ENCODE results near the gene AHRR.
A peak's percentile ranks its signal among the peaks of the same experiment; 100 is the strongest.
"Not testable (repeated sequence)": the region's sequence is repeated elsewhere in the genome, so short reads cannot be mapped to it uniquely, and the experiment has no call there.

Gene AHRR

DNA sequence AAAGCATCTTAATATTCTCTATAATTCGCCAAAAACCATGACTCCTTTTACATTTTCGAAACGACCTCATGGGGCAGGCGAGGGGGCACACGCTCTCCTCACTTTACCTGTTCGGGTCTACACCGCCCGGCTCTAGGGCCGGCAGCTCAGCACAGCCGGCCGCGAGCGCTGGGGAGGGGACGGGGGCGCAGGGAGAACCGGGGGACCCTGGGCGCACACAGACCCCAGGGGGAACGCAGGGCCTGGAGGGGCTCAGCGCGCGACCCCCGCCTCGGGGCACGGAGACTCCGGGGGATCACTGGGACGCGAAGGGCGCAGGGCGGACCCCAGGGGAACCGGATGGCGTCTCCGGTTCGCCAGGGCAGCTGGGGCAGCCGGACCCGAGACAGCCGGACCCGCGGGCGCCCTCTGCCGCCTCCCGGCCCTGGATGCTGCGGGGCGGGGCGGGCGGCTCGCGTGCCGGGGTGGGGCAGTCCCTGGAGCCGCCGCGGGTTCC, at the start of gene AHRR:
Gene AHRR, plus strand, starts transcription at position 485 of the 496 bp plus-strand sequence. CDS start 22,189 bp downstream, outside the sequence.
- no peak for DNase-seq

DNA sequence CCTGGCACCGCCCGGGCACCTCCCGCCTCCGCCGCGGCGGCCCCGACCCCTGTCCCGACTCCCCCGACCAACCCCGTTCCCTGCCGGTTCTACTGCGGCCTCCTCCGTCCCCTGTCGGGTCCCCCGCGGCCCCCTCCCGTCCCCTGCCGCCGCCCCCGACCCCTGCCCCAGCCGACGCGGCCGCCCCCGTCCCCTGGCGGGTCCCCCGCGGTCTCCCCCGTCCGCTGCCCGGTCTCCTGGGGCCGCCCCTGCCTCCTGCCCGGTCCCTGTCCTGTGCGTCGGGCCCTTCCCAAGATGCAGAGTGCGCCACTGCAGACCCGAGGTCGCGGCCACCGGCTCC, 49.7 kb upstream of the AHRR start:
- DNase-seq, result not testable (repeated sequence)

DNA sequence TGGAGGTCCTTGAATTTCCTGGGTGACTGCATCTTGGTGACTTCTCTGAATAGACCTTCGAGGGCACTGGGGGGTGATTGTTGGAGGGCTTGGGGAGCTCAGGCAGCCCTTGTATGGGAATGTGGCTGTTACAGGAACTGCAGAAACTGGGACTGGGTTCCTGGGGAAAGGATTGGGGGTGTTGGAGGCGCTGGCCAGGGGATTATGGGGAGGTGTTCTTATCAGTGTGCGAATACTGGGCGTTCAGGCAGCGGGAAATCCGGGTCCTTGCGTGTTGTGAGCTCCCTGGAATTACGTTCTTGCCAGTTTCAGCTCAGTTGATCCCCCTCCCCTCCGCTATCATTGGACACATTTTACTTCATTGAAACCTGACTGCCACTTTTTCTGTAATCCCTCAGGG, 48.4 kb upstream of the AHRR start:
- DNase-seq, result not testable (repeated sequence)

DNA sequence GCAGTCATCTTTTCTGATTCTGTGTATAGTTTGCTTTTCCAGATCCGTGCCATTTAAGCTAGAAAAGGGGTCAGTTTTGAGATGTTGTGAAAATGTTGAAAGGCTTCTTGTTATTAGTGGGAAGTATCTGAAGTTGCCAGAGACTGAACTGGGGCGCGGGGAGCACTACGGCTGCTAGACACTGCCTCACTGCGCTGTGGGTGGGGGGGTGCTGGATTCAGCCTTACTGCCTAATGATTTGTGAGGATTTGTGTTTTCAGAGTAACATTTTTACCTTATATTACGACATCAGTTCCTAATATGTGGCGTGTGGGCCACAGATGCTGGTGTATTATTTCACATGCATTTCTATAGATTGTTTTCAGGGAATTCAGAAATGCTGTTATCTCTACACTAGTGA, 48.0 kb upstream of the AHRR start:
- not testable (repeated sequence) for DNase-seq

DNA sequence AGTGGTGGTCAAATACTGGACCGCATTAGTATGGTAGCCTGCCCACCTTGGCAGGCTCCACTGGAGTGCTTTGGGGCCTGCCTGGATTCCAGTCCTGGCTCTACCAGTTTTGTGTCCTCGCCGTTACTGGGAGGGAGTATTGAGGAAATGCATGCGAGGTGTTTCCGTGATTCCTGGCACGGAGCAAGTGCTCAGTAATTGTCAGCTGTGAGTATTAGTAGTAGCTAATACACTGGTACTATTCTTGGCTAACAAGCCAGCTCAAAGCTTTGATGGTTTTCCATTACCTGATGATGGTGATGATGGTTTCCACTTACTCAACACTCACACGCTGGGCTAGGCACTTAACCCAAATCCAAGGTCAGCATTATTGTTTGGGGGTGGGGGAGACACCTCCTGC, 47.2 kb upstream of the AHRR start:
- DNase-seq, result not testable (repeated sequence)

DNA sequence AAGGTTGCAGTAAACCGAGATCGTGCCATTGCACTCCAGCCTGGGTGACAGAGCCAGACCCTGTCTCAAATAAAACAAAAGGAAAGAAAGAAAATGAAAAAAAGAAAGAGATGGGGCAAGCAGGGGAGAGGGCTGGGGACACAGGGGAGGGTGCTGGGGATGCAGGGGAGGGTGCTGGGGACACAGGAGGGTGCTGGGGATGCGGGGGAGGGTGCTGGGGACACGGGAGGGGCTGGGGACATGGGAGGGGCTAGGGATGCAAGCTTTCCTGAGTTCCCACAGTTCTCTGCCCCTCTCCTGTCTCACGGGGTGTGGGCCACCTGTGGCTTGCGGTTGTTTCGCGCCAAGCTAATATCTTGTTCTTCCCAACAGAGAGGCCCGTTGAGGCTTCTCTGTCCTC, 42.9 kb upstream of the AHRR start:
- DNase-seq, result no peak

DNA sequence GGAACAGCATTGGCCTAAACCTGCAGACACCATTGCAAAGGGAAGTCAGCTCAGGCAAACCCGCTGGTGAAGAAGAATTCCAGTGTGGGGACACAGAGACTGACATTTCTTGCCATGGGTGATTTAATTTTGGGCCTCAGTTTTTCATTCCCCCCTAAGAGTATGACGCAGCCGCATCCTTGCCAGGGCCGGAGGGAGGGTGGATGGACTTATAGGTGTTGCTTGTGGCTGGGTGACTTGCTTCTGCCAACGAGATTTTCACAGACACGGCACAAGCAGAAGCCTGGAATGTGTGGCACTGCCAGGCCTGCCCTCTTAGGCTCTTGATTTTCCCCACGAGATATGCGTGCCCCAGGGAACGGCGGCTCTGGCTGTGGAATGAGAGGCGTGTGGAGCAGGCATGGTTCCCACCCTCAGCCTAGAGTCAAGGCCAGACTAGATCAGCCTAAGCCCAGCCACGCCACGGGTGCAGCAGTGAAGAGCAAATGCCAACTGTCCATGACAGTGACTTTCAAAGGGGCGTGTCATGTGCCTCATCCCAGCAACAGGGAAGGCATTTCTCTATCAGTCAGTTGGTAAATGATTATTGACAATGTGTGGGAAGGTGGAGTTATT, 42.4 kb upstream of the AHRR start:
- DNase-seq, result not testable (repeated sequence)

DNA sequence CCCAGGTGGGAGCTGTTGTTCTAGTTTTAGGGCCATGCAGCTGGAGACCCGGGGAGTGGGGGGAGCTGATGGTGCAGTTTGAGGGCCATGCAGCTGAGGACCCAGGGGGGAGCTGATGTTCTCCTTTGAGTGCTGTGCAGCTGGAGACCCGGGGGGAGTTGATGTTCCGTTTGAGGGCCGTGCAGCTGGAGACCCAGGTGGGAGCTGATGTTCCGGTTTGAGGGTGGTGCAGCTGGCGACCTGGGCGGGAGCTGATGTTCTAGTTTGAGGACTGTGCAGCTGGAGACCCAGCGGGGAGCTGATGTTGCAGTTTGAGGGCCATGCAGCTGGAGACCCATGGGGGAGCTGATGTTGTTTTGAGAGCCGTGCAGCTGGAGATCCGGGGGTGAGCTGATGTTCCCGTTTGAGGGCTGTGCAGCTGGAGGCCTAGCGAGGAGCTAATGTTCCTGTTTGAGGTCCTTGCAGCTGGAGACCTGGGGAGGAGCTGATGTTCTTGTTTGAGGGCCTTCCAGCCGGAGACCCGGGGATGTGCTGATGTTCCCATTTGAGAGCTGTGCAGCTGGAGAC, 35.4 kb upstream of the AHRR start:
- DNase-seq, result no peak

DNA sequence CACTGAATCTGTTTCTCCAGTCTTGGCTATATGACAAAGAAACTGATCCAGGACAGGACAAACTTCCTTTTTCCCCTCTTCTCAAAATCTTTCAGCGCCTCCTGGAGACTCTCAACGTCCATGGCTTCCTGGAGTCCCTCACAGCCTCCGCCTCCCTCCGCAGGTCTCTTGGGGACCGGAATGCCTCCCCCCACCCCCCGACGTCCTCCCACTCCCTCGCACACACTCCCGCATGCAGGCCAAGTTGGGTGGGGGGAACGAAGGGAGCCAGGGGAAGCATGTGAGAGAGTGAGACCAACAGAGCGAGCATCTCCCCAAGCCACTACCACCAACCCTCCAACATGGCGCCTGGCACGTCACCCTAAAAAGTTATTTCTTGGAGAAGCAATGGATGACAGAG, 31.3 kb upstream of the AHRR start:
- DNase-seq, result not testable (repeated sequence)

DNA sequence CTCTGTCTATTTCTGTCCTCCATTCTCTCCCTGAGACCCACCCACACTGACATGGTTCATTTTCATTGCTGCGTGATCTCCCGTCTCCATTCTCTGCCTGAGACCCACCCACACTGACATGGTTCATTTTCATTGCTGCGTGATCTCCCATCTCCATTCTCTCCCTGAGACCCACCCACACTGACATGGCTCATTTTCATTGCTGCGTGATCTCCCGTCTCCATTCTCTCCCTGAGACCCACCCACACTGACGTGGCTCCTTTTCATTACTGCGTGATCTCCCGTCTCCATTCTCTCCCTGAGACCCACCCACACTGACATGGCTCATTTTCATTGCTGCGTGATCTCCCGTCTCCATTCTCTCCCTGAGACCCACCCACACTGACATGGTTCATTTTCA, 30.2 kb upstream of the AHRR start:
- DNase-seq, result not testable (repeated sequence)

DNA sequence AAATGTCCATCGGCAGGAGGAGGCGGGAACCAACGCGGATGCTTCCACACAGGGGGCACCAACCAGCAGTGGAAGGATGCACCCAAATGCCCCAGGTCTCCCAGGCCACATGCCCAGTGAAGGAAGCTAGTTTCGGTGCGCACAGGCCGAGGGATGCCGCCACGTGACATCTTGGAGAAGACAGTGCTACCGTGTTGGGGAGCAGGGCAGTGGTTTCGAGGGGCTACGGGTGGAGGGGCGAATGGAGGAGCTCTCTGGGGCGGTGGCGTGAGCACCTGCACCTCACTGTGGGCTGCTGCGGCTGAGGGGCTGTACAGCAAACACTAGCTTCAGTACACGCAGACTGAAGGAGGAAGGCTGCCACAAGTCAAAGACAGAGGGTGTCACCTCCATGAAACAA, 26.7 kb upstream of the AHRR start:
- DNase-seq, result not testable (repeated sequence)

DNA sequence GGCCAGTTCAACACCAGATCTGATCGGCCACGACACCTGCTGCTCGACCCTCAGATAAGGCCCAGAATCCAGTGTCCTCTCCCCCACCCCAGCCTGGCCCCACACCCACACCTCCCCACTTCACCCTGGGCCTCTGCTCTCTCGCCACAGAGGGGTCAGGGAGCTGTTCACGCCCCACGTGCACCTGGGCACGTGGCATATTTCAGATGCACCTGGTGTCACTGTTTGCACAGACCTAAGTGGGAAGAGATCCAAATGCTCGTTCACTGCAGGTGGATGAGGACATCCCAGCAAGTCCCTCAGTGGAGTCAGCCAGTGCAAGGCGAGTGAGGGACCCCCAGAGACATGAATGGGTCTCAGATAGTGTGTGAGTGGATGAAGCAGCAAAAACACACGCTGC, 25.3 kb upstream of the AHRR start:
- peak; percentile 54 for DNase-seq

DNA sequence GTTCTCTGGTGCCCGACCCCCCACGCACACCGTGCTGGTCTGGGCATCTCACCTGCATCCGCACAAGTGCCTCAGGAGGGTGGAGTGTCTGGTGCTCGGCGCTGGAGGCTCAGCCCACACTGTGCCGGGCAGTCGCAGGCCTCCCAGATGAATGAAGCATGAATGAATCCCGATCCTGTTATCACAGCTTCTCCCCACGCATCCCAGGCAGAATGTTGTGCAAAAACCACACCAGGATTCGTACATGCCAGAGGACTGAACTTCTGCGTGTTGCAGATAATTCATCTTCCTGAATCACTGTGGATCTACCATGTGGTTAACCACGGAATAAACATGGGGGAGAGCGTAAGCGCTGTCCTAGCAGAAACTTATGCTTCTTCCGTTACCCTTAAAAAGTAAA, 24.6 kb upstream of the AHRR start:
- DNase-seq, result not testable (repeated sequence)

DNA sequence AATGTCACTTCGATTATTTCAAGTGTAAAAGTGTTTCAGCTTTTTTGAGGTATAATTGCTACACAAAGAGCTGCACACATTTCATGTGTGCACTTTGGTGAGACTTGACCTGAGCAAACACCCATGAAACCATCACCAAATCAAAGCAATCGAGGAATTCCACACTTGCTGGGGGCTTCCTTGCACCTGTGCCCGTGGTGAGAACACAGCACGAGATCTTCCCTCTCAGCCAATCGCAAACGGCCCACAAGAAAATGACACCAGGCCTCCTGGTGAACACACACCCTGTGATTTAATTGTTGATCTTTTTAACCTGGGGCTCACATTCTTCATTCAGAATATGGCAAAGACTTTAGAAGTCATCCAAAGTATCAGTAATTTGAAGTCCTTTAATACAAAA, 24.1 kb upstream of the AHRR start:
- not testable (repeated sequence) for DNase-seq

DNA sequence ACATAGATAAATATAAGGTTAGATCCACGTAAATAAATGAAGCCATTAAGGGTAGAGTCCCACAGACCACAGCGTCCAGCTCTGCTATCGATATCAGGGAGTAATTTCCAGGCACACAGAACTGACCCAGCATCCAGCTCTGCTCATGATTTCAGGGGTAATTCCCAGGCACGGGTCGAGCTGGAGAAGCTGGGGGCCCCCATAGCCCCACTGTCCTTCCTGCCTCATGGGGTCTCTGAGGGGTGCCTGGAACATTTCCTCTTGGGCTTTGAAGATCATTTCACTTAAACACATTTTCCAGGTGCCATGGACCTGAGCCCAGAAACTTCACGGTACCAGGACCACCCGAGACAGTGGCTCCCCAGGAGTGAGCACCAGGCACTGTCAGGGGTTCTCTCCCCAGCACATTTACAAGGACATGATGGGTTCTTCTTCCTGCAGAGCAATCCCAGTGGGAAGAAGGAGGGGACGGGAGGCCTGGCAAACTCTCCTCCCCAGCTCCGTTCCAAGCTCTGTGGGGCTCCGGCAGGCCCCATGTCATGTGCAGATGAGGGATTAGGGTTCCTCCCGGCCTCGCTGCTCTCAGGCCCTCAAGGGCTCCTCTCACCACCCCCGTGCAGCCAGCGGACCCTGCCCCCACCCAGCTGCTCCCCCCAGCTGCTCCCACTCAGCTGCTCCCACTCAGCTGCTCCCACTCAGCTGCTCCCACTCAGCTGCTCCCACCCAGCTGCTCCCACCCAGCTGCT, 23.4 kb upstream of the AHRR start:
- DNase-seq, result not testable (repeated sequence)

DNA sequence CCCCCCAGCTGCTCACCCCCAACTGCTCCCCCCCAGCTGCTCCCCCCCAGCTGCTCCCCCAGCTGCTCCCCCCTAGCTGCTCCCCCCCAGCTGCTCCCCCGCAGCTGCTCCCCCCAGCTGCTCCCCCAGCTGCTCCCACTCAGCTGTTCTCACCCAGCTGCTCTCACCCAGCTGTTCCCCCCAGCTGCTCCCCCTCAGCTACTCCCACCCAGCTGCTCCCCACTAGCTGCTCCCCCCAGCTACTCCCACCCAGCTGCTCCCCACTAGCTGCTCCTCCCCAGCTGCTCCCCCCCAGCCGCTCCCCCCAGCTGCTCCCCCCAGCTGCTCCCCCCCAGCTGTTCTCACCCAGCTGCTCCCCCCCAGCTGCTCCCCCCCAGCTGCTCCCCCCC, 22.8 kb upstream of the AHRR start:
- DNase-seq, result no peak

DNA sequence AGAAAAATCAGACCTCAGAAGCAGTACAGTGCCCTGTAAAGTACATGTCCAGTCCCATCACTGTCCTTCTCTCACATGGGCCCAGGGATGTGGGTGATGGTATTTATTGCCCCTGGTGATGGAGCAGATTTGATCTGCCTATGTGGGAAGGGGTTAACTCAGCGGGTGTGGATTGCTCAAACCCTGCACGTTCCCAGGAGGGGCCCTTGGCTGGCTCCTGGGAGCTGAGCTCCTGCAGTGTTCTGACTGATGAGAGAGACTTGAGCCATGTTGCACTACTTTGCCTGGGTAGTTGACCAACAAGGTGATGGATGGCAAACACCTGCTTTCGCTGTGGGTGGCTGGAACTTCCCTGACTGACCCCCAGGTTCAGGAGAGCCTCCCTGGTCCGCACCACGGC, 21.6 kb upstream of the AHRR start:
- DNase-seq, result not testable (repeated sequence)

DNA sequence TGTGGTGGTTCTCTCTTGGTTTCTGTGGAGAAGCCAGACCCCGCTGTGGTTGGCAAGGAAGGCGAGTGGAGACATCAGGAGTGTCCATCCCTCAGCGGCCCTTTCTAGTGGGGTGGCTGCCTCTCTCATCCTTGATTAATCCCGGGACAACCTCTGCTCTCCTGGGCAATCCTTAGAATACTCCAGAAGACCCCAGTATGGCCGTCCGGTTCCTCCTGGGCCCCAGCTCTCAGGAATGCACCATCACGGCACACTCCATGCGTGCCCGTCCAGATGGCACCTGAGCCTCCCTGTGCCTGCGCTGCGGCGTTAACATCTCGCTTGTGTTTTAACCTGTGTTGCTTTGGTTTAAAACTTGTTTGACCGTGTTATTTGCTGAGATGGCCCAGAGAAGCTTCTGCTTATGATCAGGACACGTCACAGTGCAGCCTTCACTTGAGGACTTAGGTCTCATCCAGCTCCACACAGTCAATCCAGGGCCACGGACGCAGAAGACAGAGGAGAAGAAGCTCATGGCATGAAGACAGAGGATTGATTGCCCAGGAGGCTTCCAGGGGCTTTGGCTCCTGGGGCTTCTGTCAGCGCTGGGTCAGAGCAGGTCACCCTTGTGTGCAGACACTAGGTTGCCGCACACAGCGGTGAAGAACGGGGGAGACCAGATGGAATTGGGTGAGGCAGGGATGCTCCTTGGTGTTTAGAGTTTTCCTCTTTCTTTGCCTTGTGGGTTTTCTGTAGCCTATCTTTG, 20.7 kb upstream of the AHRR start:
- DNase-seq, result not testable (repeated sequence)

DNA sequence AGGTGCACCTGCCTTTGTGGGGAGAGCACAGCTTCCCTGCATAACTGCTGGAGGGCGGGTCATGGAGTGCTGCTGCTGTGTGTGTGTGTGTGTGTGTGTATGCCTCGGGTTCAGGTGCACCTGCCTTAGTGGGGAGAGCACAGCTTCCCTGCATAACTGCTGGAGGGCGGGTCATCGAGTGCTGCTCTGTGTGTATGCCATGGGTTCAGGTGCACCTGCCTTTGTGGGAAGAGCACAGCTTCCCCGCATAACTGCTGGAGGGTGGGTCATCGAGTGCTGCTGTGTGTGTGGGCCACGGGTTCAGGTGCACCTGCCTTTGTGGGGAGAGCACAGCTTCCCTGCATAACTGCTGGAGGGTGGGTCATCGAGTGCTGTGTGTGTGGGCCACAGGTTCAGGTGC, 19.1 kb upstream of the AHRR start:
- peak; percentile 82 for DNase-seq

DNA sequence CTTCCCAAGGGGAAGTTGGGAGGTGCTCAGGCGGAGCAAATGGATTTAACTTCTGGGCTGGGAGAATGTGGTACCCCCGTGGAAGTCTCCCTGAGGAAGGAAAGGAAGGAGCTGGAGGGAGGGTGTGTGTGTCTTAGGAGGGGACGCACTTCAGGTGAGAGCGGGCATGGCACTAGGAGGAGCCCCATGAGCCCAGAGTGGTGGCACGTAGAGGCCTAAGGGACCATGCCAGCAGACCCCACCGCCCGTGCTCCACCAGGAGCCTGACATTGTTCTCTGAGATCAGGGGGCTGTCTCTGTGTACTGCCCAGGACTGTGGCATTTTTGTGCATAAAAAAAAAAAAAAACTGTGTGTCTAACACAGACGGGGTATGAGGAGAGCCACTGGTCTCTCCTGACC, 18.5 kb upstream of the AHRR start:
- DNase-seq, result no peak

DNA sequence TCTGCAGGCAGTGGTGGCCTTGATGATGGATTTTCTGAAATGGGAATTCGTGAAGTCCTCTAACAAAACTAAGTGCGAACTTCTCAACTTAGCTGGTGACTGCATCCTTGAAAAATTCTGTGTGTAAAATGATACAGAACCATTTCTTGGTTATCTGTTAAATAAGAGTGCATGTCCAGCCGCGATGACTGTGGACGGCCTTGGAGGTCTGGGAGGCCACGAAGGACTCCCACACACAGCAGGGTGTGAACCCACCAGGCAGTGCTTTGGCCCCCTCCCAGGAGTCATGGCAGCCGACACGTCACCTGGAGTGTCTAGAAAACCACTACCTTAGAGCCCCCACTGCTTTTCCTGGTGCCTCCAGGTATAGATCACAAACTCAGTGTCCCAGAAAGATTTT, 17.8 kb upstream of the AHRR start:
- DNase-seq, result not testable (repeated sequence)

DNA sequence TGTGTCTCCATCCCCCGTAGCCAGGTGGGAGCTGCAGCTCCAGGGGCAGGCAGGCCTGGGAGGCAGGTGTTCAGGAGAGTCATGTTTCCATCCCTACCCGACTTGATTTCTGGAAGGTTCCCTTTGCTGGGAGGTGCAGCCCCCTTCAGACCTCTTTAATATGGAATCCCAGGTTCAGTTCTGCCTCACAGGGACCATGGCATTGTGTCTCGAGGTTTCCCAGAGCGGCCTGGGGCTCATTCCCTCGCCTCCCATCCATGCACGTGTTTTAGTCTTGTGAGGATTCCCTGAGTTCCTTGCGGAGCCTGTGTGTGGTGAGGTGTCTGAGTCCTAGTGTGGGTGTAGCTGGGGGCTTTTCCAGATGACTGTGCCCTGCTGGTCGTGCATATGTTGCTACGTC, 16.5 kb upstream of the AHRR start:
- no peak for DNase-seq

DNA sequence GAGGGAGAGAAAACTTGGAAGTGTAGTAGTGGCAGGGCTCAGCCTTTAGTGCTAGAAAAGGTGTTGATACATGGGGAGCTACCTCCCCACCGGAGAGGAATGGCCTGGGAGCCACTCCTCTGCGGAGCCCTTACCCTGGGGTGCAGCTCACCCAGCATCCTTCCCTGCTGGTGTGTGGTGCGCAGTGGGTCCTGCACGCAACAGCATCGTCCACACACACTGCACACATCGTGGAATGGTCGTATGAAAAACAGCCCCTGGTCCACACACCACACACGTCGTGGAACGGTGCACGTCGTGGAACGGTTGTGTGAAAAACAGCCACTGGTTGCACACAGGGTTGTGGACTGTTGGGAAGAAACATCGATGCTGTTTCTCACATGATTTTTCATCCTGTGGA, 16.1 kb upstream of the AHRR start:
- no peak for DNase-seq
